Fibroblast of skin of abdomen (primary cell): ENCODE measurements around the gene ASAH2.
"Not testable (repeated sequence)": the region's sequence is repeated elsewhere in the genome, so short reads cannot be mapped to it uniquely, and the experiment has no call there.

Experiments used
- DNase-seq: peaks from one replicate; pipeline ENCODE4 v3.0.0-alpha.2; 2013

Gene ASAH2

GRCh38 chr10:50254479-50254878, 3.2 kb upstream of the ASAH2 start:
- no peak for DNase-seq

GRCh38 chr10:50250096-50250854, 1.0 kb downstream of the ASAH2 start:
- DNase-seq = no peak

GRCh38 chr10:50248598-50248997, 2.7 kb downstream of the ASAH2 start:
- DNase-seq = no peak

GRCh38 chr10:50248062-50248461, 3.3 kb downstream of the ASAH2 start:
- no peak for DNase-seq

GRCh38 chr10:50244201-50244600, 7.1 kb downstream of the ASAH2 start:
- no peak for DNase-seq

- DNase-seq = no peak
These were observed 8.5 kb downstream of the ASAH2 start for GRCh38 chr10:50242777-50243176.

GRCh38 chr10:50241478-50241877, 9.8 kb downstream of the ASAH2 start:
- not testable (repeated sequence) for DNase-seq

- no peak for DNase-seq
These were observed 16.8 kb downstream of the ASAH2 start for GRCh38 chr10:50234486-50234885.

GRCh38 chr10:50232261-50232639, 19.1 kb downstream of the ASAH2 start:
- DNase-seq = no peak

- DNase-seq = no peak
These were observed 19.6 kb downstream of the ASAH2 start for GRCh38 chr10:50231515-50232260.

GRCh38 chr10:50229460-50229859, 21.9 kb downstream of the ASAH2 start:
- no peak for DNase-seq

GRCh38 chr10:50228672-50229071, 22.6 kb downstream of the ASAH2 start:
- DNase-seq = no peak

- DNase-seq = no peak
These were observed 24.7 kb downstream of the ASAH2 start for GRCh38 chr10:50226610-50227009.

- peak; percentile 58 for DNase-seq
These were observed 26.9 kb downstream of the ASAH2 start for GRCh38 chr10:50224330-50224952.

- DNase-seq = no peak
These were observed 29.1 kb downstream of the ASAH2 start for GRCh38 chr10:50222199-50222598.

GRCh38 chr10:50221470-50221869, 29.8 kb downstream of the ASAH2 start:
- no peak for DNase-seq

- DNase-seq = no peak
These were observed 31.7 kb downstream of the ASAH2 start for GRCh38 chr10:50219646-50220045.

GRCh38 chr10:50219200-50219599, 32.1 kb downstream of the ASAH2 start:
- no peak for DNase-seq

GRCh38 chr10:50216894-50217293, 34.4 kb downstream of the ASAH2 start:
- DNase-seq = peak; percentile 8

GRCh38 chr10:50216418-50216817, 34.9 kb downstream of the ASAH2 start:
- no peak for DNase-seq

GRCh38 chr10:50211670-50212069, 39.6 kb downstream of the ASAH2 start:
- DNase-seq = no peak

GRCh38 chr10:50210876-50211275, 40.4 kb downstream of the ASAH2 start:
- no peak for DNase-seq
